Measurements from ENCODE around the gene BMPER.

DNA sequence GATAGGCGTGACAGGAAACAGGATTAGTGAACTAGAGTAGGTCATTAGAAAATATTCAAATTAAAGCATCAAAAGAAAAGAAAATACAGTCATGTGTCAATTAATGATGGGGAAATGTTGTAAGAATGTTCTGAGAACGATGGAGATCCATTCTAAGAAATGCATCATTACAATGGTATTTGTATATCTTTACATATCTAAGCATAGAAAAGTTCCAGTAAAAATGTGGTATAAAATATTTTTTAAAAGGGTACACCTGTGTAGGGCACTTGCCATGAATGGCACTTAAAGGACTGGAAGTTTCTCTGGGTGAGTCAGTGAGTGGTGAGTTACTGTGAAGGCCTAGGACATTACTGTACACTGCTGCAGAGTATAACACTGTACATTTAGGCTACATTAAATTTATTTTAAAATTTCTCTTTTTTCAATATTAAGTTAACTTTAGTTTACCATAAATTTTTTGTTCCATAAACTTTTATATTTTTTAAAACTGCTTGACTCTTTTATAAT is 282.5 kb downstream of the BMPER start:
- TF ChIP-seq, protein P1, sequence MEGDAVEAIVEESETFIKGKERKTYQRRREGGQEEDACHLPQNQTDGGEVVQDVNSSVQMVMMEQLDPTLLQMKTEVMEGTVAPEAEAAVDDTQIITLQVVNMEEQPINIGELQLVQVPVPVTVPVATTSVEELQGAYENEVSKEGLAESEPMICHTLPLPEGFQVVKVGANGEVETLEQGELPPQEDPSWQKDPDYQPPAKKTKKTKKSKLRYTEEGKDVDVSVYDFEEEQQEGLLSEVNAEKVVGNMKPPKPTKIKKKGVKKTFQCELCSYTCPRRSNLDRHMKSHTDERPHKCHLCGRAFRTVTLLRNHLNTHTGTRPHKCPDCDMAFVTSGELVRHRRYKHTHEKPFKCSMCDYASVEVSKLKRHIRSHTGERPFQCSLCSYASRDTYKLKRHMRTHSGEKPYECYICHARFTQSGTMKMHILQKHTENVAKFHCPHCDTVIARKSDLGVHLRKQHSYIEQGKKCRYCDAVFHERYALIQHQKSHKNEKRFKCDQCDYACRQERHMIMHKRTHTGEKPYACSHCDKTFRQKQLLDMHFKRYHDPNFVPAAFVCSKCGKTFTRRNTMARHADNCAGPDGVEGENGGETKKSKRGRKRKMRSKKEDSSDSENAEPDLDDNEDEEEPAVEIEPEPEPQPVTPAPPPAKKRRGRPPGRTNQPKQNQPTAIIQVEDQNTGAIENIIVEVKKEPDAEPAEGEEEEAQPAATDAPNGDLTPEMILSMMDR (IDR thresholded peaks at IDR 0.05): no peak
- TF ChIP-seq POLR2A (IDR thresholded peaks at IDR 0.05): no peak

All from thyroid gland (tissue), 4 donors.